GM21526 (cell line): ENCODE data around the gene OR2T27.
A peak's percentile ranks its signal among the peaks of the same experiment; 100 is the strongest.
"Not testable (repeated sequence)": the region's sequence is repeated elsewhere in the genome, so short reads cannot be mapped to it uniquely, and the experiment has no call there.

Experiments
- ATAC-seq: cut with Tn5 transposase; IDR thresholded peaks from one replicate; pipeline ENCODE4 v1.9.1; 2021; ENCODE audit warnings: moderate library complexity; ENCODE audit not compliant: unreplicated experiment, low FRiP score

OR2T27 gene

DNA sequence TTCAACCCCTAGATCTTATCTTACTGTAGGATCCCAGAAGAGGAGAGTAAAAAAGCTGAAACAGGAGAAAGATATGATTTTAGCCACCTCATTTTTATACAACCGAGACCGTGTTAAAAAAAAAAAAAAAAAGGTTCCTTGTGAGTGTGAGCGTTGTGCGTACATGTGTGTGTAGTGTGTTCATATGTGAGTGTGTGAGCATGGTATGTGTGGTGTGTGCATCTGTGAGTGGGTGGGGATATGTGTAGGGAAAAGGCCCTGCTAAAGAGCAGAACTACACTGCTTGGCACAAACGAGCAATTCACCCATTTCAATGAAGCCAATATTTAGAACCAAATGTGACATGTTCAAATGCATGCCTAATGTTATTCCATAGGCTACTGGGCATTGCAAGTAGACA lies 13.7 kb downstream of the OR2T27 start:
- ATAC-seq: not testable (repeated sequence)

GRCh38 chr1:248640906-248641305 lies 14.4 kb downstream of the OR2T27 start:
- ATAC-seq: peak; percentile 41

GRCh38 chr1:248639652-248640051 lies 15.7 kb downstream of the OR2T27 start:
- ATAC-seq: not testable (repeated sequence)

DNA sequence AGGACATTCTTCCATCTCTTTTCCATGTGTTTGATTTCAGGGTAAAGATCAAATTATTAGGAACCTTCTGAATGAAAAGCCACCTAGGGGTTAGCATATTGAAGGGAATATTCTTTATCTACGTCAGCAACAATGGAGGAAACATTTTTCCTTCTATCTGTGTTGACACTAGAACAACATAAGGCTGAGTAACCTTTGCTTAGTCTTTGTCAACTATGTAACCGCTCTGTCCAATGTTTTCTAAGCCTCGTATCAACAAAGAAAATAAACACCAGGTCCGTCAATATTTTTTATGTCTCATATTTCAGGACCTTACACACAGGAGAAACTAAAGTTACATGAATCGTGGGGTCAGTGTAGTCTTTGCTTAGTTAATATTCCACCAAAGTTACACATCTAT lies 18.7 kb downstream of the OR2T27 start:
- ATAC-seq: not testable (repeated sequence)

GRCh38 chr1:248634991-248635390 lies 20.3 kb downstream of the OR2T27 start, which contains the start of gene OR2T11:
OR2T11 (minus strand) TSS chr1:248635091; CDS start chr1:248627128, 7,963 bp downstream.
- not testable (repeated sequence) for ATAC-seq

GRCh38 chr1:248631354-248632008 lies 23.8 kb downstream of the OR2T27 start:
- ATAC-seq: no peak

GRCh38 chr1:248630551-248630950 lies 24.8 kb downstream of the OR2T27 start:
- ATAC-seq: no peak

GRCh38 chr1:248627971-248628844 lies 27.1 kb downstream of the OR2T27 start:
- ATAC-seq: peak; percentile 96

GRCh38 chr1:248625971-248626370 lies 29.4 kb downstream of the OR2T27 start:
- no peak for ATAC-seq

- no peak for ATAC-seq
These were observed 30.2 kb downstream of the OR2T27 start for GRCh38 chr1:248625166-248625565.

DNA sequence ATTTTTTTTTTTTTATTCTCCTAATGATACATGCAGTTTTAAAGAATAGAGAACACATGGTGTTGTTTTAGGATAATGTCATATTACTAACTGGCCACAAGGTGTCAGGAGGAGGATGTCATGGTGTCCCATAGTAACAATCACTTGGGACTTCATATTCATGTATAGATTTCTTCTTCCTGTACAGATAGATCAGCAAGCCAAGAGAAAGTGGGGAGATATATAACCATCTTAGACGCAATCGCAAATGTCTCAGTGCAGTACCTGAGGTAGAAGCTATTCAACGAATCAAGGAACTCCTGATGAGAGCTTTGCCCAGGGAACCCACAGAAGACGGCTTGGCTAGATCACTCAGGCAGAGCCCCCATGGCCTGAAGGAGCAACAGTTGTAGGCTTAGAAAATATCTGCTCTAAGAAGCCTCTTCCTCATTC lies 32.7 kb downstream of the OR2T27 start:
- peak; percentile 97 for ATAC-seq

GRCh38 chr1:248621770-248622169 lies 33.6 kb downstream of the OR2T27 start:
- no peak for ATAC-seq

DNA sequence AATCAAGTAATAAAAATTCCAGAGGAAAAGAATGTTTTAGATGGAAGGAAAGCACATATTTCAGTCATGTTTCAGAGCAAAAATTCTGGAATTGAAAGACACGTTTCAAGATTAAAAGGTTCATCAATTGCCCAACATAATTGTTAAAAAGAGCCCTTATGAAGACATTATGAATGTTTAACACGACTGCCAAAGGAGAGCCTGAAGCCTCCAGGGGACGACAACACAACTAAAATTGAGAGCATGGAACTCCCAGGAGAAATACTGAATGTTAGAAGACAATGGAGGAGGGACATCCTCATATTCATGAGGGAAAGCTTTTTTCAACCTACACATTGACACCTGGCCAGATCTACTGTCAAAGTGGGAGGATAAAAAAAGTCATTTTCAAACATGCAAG lies 36.5 kb downstream of the OR2T27 start:
- peak; percentile 44 for ATAC-seq

- ATAC-seq: no peak
These were observed 37.2 kb downstream of the OR2T27 start for GRCh38 chr1:248618119-248618518.

GRCh38 chr1:248613742-248614141 lies 41.6 kb downstream of the OR2T27 start:
- ATAC-seq: peak; percentile 61

- no peak for ATAC-seq
These were observed 43.4 kb downstream of the OR2T27 start for GRCh38 chr1:248611883-248612414.

- no peak for ATAC-seq
These were observed 45.0 kb downstream of the OR2T27 start for GRCh38 chr1:248610301-248610700.
